Peyer's patch (tissue), 4 donors: ENCODE results near the gene TRIM17.

Source experiments
- CTCF ChIP-seq, 6 experiments: fragments of 450-650 bp in 4 of 6; fragments of 200-600 bp in 2 of 6; sonication (generic) in 1 of 6; IDR thresholded peaks; one replicate each; pipeline ENCODE4 v1.5.1; 2017 to 2019; ENCODE audit warnings: antibody characterized with exemption in 6 of 6, mild to moderate bottlenecking in 3 of 6, moderate library complexity in 1 of 6
- POLR2A ChIP-seq, 2 donors: fragments of 450-650 bp; IDR thresholded peaks; one replicate each; pipeline ENCODE4 v1.5.1; 2017; ENCODE audit warnings: antibody characterized with exemption in 2 of 2, mild to moderate bottlenecking in 2 of 2, moderate library complexity in 2 of 2

DNA sequence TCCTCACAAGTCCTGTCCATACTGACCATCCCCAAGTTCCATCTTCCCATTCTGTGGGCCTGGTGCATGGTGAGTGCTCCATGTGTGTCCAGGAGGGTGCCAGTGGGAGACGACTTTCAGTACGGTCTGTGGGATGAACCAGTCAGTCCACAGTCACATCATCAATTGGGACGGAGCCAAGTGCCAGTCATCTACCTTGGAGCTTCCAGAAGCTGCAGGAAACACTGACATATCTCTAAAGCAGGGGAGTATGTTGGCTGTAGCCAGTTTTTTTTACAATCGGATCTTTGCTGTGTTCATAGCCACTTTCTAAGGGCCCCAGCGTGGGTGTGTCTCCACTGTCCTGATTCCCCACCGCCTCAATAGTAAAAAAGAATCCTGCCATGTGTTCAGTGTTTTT lies 13.6 kb upstream of the TRIM17 start:
- TF ChIP-seq CTCF (IDR thresholded peaks at IDR 0.05) = no peak
- no peak for TF ChIP-seq POLR2A (IDR thresholded peaks at IDR 0.05)
